ENCODE results near the gene FANCD2OS. TPM values are rescaled to one million over a fixed set of nuclear protein-coding genes. Genes with fewer than 3 reads are reported as not detected.

The FANCD2OS gene
- total and polyA plus RNA-seq, 4 donors, result not detected

DNA sequence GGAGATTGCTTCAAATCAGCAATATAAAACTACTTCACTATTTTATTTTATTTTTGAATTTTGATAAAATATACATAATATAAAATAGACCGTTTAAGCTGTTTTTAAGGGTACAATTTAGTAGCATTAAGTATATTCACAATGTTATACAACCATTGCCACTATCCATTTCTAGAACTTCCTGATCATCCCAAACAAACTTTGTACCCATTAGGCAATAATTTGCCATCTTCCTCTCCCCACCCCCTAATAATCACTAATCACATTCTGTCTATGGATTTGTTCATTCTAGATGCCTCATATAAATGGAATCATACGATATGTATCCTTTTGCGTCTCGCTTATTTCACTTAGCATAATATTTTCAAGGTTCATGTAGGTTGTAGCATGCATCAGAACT lies 53.0 kb downstream of the FANCD2OS start:
- H3K4me1 ChIP-seq (ENCODE audit: control insufficient read depth in 4 of 4, insufficient read depth in 4 of 4, low read length in 3 of 4), result no peaks in the 10 kb centered on the region
- no peak overlapping the region for H3K27ac ChIP-seq (ENCODE audit: low read depth in 1 of 2, low read length in 2 of 2)
- H3K36me3 ChIP-seq (ENCODE audit: control insufficient read depth in 4 of 4, insufficient read depth in 3 of 4, low read depth in 1 of 4, low read length in 3 of 4), result no peaks in the 10 kb centered on the region
- no peaks in the 10 kb centered on the region for H3K27me3 ChIP-seq (ENCODE audit: control insufficient read depth in 4 of 4, insufficient read depth in 4 of 4, low read length in 3 of 4)
- no peak overlapping the region for H3K4me3 ChIP-seq (ENCODE audit: low read depth in 1 of 3, low read length in 3 of 3)
- 95% methylated on average over 4 of the region's 4 CpGs for WGBS
- TF ChIP-seq SP1 (IDR thresholded peaks at IDR 0.05) (peak; percentile 42), EGR1 (IDR thresholded peaks at IDR 0.05; ENCODE audit: low read depth in 2 of 2) (no peak), HNF4G (IDR thresholded peaks at IDR 0.05) (peak; percentile 50), HNF4A (conservative IDR thresholded peaks at IDR 0.05) (peak; percentile 56 to 78)
- DNase-seq (ENCODE audit: low spot score), result no peak
- H3K9me3 ChIP-seq (ENCODE audit: control insufficient read depth in 4 of 4, low read length in 3 of 4), result no peaks in the 10 kb centered on the region
- no peak overlapping the region for H3K9ac ChIP-seq (ENCODE audit: low read depth in 1 of 2, low read length in 2 of 2)

Other genes with a start within 250 kb of the FANCD2OS start
- gene CIDEC, start 228.0 kb downstream of the FANCD2OS start, total RNA-seq, result under 1 TPM in 1 of 2 donors, not detected in 1; 0.59 TPM
- gene CIDEC, start 228.0 kb downstream of the FANCD2OS start, polyA plus RNA-seq, result 1 to 10 TPM in 1 of 2 donors, under 1 TPM in 1; 0.28 to 4.2 TPM
- gene JAGN1, start 217.6 kb downstream of the FANCD2OS start, total RNA-seq, result 10 to 100 TPM; 18.0 to 29.3 TPM
- 10 to 100 TPM; 32.0 to 46.8 TPM for gene JAGN1, start 217.6 kb downstream of the FANCD2OS start, polyA plus RNA-seq
- 1 to 10 TPM; 1.1 to 2.1 TPM for gene IL17RE, start 205.4 kb downstream of the FANCD2OS start, total RNA-seq
- under 1 TPM; 0.42 to 0.71 TPM for gene IL17RE, start 205.4 kb downstream of the FANCD2OS start, polyA plus RNA-seq
- 10 to 100 TPM; 15.4 to 62.8 TPM for gene IL17RC, start 191.2 kb downstream of the FANCD2OS start, total RNA-seq
- gene IL17RC, start 191.2 kb downstream of the FANCD2OS start, polyA plus RNA-seq, result 10 to 100 TPM; 25.7 to 25.8 TPM
- gene CRELD1, start 174.4 kb downstream of the FANCD2OS start, total RNA-seq, result 10 to 100 TPM; 12.6 to 29.5 TPM
- 10 to 100 TPM; 20.5 to 31.1 TPM for gene CRELD1, start 174.4 kb downstream of the FANCD2OS start, polyA plus RNA-seq
- under 1 TPM; 0.25 to 0.79 TPM for gene PRRT3, start 155.8 kb downstream of the FANCD2OS start, total RNA-seq
- under 1 TPM; 0.14 to 0.22 TPM for gene PRRT3, start 155.8 kb downstream of the FANCD2OS start, polyA plus RNA-seq
- gene EMC3, start 121.4 kb downstream of the FANCD2OS start, total RNA-seq, result 10 to 100 TPM; 54.0 to 71.4 TPM
- 10 to 100 TPM; 77.2 to 81.3 TPM for gene EMC3, start 121.4 kb downstream of the FANCD2OS start, polyA plus RNA-seq
- gene FANCD2, start 81.8 kb downstream of the FANCD2OS start, total RNA-seq, result 10 to 100 TPM in 1 of 2 donors, under 1 TPM in 1; 0.84 to 24.6 TPM
- under 1 TPM; 0.76 to 0.84 TPM for gene FANCD2, start 81.8 kb downstream of the FANCD2OS start, polyA plus RNA-seq
- 10 to 100 TPM; 28.3 to 56.2 TPM for gene BRK1, start 7.4 kb upstream of the FANCD2OS start, total RNA-seq
- gene BRK1, start 7.4 kb upstream of the FANCD2OS start, polyA plus RNA-seq, result 10 to 100 TPM; 79.6 to 82.2 TPM
- 10 to 100 TPM; 28.3 to 33.6 TPM for gene VHL, start 33.5 kb upstream of the FANCD2OS start, total RNA-seq
- gene VHL, start 33.5 kb upstream of the FANCD2OS start, polyA plus RNA-seq, result 1 to 10 TPM; 5.6 to 8.3 TPM
- gene IRAK2, start 56.7 kb upstream of the FANCD2OS start, total RNA-seq, result 1 to 10 TPM; 7.1 to 9.3 TPM
- 1 to 10 TPM; 2.7 to 4.6 TPM for gene IRAK2, start 56.7 kb upstream of the FANCD2OS start, polyA plus RNA-seq
- 10 to 100 TPM in 1 of 2 donors, 1 to 10 TPM in 1; 9.8 to 14.2 TPM for gene TATDN2, start 140.2 kb upstream of the FANCD2OS start, total RNA-seq
- gene TATDN2, start 140.2 kb upstream of the FANCD2OS start, polyA plus RNA-seq, result 1 to 10 TPM; 3.7 to 8.3 TPM
- 1 to 10 TPM in 1 of 2 donors, under 1 TPM in 1; 0.08 to 1.3 TPM for gene GHRL, start 184.7 kb upstream of the FANCD2OS start, total RNA-seq
- gene GHRL, start 184.7 kb upstream of the FANCD2OS start, polyA plus RNA-seq, result under 1 TPM; 0.17 to 0.38 TPM
- gene SEC13, start 212.9 kb upstream of the FANCD2OS start, total RNA-seq, result 100 to 1,000 TPM in 1 of 2 donors, 10 to 100 TPM in 1; 72.5 to 100 TPM
- gene SEC13, start 212.9 kb upstream of the FANCD2OS start, polyA plus RNA-seq, result 10 to 100 TPM; 61.6 to 87.1 TPM